Neural crest cell (in vitro differentiated cells): ENCODE measurements around the gene ALOX15B. TPM values are rescaled to one million over a fixed set of nuclear protein-coding genes. Genes with fewer than 3 reads are reported as not detected.
"Not testable (repeated sequence)": the region's sequence is repeated elsewhere in the genome, so short reads cannot be mapped to it uniquely, and the experiment has no call there.

Experiments
- DNase-seq: peaks from one replicate; pipeline ENCODE4 v3.0.0; 2021; ENCODE audit warnings: low read depth, mixed read lengths, low spot score
- H3K27ac Mint-ChIP-seq: one replicate; pipeline ENCODE4 v1.8.0; 2021; ENCODE audit warnings: mild to moderate bottlenecking, mixed read lengths; ENCODE audit not compliant: unreplicated experiment
- H3K27me3 Mint-ChIP-seq: 2 replicates; pipeline ENCODE4 v1.8.0; 2021; ENCODE audit warnings: low read depth, mild to moderate bottlenecking, mixed read lengths
- H3K36me3 Mint-ChIP-seq: 2 replicates; pipeline ENCODE4 v1.8.0; 2021; ENCODE audit warnings: low read depth, mild to moderate bottlenecking, mixed read lengths
- H3K4me1 Mint-ChIP-seq: 2 replicates; pipeline ENCODE4 v1.8.0; 2021; ENCODE audit warnings: mixed read lengths
- H3K4me3 Mint-ChIP-seq: one replicate; pipeline ENCODE4 v1.8.0; 2021; ENCODE audit warnings: mild to moderate bottlenecking, mixed read lengths
- H3K9me3 Mint-ChIP-seq: 2 replicates; pipeline ENCODE4 v1.8.0; 2021; ENCODE audit warnings: mixed read lengths
- CTCF ChIP-seq: fragments of 200-600 bp; sonication (generic); conservative IDR thresholded peaks from 2 replicates; pipeline ENCODE4 v1.5.0; 2021; ENCODE audit warnings: antibody characterized with exemption, mild to moderate bottlenecking
- total RNA-seq: library from RNA; stranded (reverse); gene quantifications from 2 replicates; pipeline ENCODE4 v1.2.1, GENCODE V29; 2021

Gene ALOX15B
- total RNA-seq, 1 donor from 2014 or later: not detected

GRCh38 chr17:8074554-8074953 is 35.7 kb downstream of the ALOX15B start:
- Mint-ChIP-seq H3K27ac (no peak overlapping the region), H3K36me3 (no peaks in the 10 kb centered on the region), H3K4me1 (peaks cover 15% of the 10 kb centered on the region), H3K9me3 (no peaks in the 10 kb centered on the region), H3K27me3 (peaks cover 97% of the 10 kb centered on the region), H3K4me3 (no peak overlapping the region)
- no peak for TF ChIP-seq CTCF
- no peak for DNase-seq

GRCh38 chr17:8075081-8075480 is 36.2 kb downstream of the ALOX15B start:
- no peaks in the 10 kb centered on the region for H3K36me3 Mint-ChIP-seq
- no peak for TF ChIP-seq CTCF
- no peak overlapping the region for H3K27ac Mint-ChIP-seq
- H3K4me3 Mint-ChIP-seq: no peak overlapping the region
- no peak for DNase-seq
- peaks cover 15% of the 10 kb centered on the region for H3K4me1 Mint-ChIP-seq
- H3K27me3 Mint-ChIP-seq: peaks cover 97% of the 10 kb centered on the region
- no peaks in the 10 kb centered on the region for H3K9me3 Mint-ChIP-seq

- Mint-ChIP-seq H3K27ac (no peak overlapping the region), H3K27me3 (peaks cover 97% of the 10 kb centered on the region), H3K4me1 (peaks cover 15% of the 10 kb centered on the region), H3K36me3 (no peaks in the 10 kb centered on the region), H3K4me3 (no peak overlapping the region), H3K9me3 (no peaks in the 10 kb centered on the region)
- no peak for TF ChIP-seq CTCF
- no peak for DNase-seq
Measured at GRCh38 chr17:8075574-8076342, 36.9 kb downstream of the ALOX15B start.

GRCh38 chr17:8076502-8077266 is 37.8 kb downstream of the ALOX15B start:
- Mint-ChIP-seq H3K4me1 (peaks cover 15% of the 10 kb centered on the region), H3K27me3 (peaks cover 97% of the 10 kb centered on the region), H3K4me3 (no peak overlapping the region), H3K9me3 (no peaks in the 10 kb centered on the region), H3K27ac (no peak overlapping the region), H3K36me3 (no peaks in the 10 kb centered on the region)
- no peak for DNase-seq
- TF ChIP-seq CTCF: no peak

GRCh38 chr17:8077939-8078338 is 39.1 kb downstream of the ALOX15B start:
- H3K4me1 Mint-ChIP-seq, DNase-seq, H3K9me3 Mint-ChIP-seq, H3K36me3 Mint-ChIP-seq, H3K27ac Mint-ChIP-seq: not testable (repeated sequence)
- Mint-ChIP-seq H3K4me3 (peak overlapping the region; percentile 43), H3K27me3 (peaks cover 97% of the 10 kb centered on the region)
